GM18907 (cell line): ENCODE measurements around the gene CPT1A.

ENCODE experiments used
- ATAC-seq: cut with Tn5 transposase; IDR thresholded peaks from one replicate; pipeline ENCODE4 v1.9.1; 2021; ENCODE audit warnings: mild to moderate bottlenecking, moderate library complexity; ENCODE audit not compliant: unreplicated experiment

Gene CPT1A

DNA sequence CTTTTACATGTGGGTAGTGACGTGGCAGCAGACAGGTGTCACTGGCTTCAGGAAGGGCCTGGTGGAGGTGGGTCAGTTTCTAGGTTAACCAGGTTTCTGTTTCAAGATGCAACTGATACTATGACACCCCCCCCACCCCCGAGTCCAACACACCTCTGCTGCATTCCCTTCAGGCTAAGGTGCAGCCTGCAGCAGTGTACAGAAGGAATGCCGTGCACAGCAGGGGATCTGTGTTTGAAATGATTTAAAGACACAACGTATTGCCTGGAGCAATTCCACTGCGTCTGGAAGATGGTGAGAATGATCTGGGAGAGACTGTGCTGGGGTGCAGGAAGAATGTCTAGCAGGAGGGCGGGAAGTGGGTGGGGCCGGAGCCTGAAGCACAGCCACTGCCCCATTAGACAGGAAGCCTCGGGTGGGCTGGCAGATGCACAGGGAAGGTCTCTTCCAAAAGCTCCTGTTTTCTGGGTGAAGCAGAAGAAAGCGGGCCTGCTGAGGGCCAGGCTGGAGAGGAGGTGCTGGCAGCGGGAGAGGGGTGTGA, 78.5 kb downstream of the CPT1A start:
- ATAC-seq = no peak

DNA sequence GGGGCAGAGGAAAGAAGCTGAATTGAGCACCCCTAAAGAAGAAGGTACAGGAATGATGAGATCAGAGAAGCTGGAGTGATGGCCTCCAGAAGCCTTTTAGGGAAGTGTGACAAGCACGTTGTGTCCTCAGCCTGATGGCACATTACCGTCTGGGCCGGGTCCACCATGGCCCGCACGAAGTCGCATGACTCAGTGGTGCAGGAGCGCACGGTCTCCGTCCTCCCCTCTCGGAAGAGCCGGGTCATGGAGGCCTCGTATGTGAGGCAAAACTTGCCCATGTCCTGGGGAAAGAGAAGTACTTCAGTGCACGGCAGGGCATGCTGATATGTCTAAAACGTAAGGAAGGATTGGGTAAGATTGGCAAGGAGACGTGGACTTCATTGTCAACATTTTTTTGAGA, 79.2 kb downstream of the CPT1A start:
- ATAC-seq = no peak

DNA sequence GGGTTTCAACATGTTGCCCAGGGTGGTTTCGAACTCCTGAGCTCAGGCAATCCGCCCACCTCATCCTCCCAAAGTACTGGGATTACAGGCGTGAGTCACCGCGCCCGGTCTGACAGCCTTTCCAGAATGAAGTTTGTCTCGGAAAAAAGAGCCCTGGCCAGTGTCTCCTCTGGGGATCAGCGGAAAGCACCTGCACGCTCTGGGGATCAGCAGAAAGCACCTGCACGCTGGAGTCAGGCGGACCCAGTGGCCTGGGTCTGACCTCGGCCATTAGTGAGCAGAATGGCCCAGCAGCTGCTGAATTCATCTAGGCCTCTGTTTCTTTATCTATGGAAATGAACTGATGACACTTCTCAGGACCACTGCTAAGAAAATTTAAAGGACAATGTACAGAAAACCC, 79.9 kb downstream of the CPT1A start:
- ATAC-seq = no peak

DNA sequence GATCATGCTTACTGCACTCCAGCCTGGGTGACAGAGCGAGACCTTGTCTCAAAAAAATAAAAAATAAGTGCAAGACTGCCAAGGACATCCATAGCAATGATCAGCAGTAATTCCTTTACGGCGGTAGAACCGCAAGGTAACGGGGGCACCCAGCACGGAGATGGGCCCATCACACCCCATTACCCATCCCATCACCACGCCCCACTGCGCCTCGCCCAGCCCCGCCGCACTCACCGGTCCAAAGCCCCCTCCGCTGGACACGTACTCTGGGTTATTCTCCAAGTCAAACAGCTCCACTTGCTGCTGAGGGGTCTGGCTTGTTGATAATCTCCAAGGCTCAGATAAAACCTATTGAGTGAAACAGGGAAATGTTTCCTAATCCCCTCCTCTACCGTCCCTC, 81.7 kb downstream of the CPT1A start:
- no peak for ATAC-seq

DNA sequence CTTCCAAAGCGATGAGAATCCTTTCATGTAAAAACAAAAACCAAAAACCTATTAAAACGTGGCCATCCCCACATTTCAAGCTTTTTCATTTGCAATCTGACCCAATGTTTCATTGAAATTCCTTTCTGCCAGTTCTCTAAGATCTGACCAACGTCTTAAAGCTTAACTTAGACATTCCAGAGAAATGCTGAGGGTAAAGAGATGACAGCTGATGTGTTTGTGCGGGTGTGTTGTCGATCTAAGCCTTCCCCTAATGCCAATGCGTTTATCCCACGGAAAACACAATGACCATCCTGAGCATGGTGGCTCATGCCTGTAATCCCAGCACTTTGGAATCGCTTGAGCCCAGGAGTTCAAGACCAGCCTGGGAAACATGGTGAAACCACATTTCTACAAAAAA, 84.0 kb downstream of the CPT1A start:
- ATAC-seq = no peak

DNA sequence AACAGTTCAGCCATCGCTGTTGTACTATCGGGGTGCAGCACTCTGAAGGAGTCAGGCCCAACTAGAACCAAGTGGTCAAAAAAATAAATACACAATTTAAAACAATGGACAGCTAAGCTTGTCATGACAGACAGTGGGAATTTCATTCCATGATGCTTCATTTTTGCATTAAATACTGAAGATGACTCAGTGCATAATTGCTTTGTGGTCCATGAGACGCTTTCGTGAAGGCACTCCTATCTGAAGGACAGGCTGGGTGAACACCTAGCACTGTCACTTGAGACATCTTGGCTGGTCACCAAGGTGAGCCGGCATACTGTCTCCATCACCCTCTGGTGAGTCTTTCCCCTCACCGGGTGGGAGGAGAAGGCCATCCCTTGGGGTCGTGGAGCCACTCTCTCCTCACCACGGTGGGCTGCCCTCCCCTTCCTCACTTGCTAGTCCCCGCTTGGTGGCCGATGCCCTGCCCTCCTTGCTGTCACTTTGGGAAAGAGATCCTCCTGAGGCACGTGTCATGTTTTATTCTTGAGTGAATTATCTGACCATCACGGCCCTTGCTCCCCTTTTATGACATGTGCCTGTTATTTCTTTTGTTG, 85.4 kb downstream of the CPT1A start:
- ATAC-seq = no peak

DNA sequence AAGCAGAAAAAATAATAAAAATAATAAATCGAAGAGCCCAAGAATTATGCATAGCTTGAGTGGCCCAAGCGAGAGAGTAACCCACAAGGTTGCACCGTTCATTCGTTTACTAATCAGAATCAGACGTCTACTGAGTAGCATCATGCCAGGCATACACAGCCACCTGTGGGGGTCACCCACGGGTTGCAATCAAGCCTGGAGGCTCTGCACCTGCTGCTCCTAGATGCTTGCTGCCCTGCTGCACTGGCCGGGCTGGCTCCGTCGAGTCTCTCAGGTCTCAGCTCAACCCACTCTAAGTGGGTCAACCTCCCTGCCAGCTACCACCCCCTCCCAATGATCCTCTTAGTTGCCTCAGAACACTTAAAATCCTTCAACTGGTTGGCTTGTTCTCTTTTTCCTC, 88.4 kb downstream of the CPT1A start:
- no peak for ATAC-seq

DNA sequence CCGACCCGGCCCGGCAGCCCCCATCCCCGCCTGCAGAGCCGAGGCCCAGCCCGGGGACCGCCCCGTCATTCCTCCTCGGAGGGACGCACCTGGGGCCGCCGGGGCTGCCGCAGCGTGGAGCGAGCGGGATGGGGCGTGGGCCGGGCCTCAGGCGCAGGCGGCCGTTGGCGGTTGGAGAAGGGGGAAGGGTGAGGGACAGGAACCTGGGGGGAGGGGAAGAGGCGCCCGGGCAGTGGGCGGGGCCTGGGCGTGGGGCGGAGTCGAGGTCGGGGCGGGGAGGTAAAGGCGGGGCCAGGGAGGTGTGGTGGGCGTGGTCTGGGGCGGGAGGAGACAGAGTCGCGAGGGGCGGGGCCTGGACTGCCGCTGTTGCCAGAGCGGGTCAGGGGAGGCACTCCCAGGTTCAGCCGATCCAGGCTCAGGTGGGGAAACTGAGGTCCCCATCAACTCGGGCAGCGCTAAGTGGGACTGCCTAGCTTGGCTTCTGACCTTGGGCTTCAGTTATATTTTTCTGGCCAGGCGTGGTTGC, 90.3 kb downstream of the CPT1A start, which contains the start of gene TESMIN:
TESMIN (minus strand) TSS at position 190 of the 526 bp plus-strand sequence. CDS start 860 bp downstream, outside the sequence.
- ATAC-seq = no peak

DNA sequence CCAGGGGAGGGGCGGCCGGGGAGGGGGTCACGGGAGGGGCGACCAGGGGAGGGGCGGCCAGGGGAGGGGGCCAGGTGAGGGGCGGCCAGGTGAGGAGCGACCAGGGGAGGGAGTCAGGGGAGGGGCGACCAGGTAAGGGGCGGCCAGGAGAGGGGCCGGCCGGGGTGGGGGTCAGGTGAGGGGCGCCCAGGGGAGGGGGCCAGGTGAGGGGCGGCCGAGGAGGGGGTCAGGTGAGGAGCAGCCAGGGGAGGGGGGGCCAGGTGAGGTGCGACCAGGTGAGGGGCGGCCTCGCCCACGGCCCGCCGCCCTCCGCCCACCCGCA, 90.8 kb downstream of the CPT1A start:
- no peak for ATAC-seq

DNA sequence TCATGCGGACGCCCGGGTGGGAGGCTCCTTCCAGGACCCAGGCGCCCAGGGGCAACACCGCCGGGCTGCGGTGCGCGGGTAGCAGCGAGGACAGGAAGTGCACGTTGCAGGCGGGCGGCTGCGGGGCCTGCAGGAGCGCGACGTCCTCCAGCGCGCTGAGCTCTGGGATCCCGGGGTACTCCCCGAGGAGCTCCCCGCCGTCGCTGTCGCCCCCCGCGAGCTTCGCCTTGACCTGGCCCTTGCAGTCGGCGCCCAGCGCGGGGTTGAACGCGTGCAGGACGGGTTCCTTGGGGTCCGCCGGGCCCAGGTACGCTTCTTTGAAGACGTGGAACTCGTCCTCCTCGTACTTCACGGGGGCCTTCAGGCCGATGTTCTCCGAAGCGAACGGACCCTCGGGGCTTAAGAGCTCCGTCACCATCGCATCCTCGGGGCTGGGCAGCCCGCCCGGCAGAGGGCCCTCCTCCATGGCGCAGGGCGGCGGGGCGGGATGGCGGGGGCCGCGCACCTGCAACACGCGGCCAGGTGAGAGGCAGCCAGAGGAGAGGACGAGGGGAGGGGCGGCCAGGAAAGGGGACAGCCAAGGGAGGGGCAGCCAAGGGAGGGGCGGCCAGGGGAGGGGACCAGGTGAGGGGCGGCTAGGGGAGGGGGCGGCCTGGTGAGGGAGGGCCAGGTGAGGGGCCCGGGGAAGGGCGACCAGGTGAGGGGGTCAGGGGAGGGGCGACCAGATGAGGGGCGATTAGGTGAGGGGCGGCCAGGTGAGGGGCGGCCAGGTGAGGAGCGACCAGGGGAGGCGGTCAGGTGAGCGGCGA, 91.3 kb downstream of the CPT1A start:
- ATAC-seq = no peak

DNA sequence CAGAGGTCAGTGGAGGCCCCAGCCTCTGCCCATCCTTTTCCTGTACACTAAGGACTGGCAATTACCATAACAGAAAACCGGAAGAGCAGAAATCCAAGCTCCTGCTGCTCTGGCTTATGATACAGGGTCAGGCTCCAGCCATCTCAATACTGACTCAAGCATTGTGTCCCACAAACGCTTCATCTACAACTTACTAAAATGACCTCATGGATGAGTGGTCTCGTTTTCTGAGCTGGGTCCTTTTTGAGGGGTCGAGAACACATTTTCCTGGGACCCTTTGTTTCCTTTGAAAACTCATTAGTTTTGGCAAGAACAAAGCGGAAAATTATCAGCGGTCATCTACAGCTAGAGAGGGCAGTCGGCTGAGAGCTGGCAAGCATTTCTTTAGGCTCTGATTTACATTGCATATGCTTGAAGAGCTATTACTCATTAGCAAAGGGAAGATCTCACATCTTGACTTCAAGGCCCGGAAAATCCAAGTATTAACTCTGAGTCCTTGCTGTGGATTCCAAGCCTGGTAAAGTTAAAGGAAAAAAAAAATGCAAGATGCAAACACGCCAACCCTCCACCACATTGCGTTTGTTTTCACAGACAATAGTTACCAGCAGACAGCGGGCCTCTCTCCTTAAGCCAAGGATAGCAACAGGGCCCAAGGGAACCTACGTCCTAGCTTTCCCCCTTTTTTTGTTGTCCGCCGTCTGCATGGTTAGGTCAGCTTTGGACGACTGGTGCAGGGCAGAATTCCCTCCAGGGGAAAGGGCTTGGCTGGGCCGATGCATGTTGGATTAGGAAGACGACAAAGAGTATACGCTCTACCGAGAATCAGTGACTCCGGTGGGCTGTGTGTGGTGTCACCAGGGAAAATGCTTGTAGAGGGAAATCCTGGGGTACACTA, 92.2 kb downstream of the CPT1A start:
- ATAC-seq = no peak

DNA sequence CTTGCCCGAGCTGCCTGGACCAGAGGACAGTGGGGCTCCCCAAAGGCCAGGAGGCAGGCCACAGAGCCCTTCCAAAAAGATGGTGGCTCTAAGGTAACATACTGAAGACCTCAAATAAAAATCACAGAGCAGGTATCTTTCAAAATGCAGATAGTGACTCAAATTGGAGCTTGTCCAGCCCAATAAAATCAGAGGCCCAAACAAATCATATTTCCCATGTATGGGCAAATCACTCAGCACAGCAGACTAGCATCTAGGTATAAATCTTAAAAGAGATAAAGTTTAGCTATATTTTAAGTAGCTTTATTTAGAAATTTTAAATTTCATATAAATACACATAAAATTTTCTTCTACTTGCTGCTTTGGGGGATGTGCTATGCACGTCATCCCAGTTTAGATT, 93.7 kb downstream of the CPT1A start:
- ATAC-seq = no peak

DNA sequence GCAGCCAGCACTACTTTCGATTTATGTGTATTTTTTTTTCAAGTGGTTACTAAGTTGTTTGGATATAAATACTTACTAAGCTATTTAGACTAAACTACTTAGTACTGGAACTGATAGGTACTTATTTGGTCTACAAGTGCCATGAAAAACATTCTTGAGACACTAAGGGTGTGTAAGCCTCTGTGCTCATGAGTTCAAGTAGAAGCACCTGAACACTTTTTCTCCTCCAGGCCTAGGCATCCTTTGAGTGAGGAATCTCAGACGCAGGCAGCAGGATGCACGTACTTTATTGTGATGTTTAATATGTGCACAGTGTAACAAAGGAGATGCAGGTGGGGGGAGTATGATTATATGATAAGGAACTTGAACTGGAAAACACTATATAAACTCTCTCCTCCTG, 98.2 kb downstream of the CPT1A start:
- no peak for ATAC-seq

DNA sequence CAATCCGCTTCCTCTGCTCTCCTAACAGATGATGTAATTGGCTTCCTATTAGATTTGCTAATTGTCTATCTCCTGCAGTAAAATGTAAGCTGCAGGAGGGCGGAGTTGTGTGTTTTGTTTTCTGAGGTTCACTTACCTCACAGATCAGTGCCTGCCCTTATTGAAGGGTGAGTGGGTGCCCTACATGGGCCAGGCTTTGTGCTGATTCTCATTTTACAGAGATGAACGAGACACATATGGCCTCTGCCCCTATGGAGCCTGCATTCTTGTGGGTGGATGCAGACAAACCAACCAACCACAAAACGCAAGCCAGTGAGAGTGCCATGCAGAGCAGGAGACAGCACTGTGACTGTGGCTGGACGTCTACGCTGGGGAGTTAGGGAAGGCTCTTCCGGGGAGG, 100.3 kb downstream of the CPT1A start:
- ATAC-seq = no peak

DNA sequence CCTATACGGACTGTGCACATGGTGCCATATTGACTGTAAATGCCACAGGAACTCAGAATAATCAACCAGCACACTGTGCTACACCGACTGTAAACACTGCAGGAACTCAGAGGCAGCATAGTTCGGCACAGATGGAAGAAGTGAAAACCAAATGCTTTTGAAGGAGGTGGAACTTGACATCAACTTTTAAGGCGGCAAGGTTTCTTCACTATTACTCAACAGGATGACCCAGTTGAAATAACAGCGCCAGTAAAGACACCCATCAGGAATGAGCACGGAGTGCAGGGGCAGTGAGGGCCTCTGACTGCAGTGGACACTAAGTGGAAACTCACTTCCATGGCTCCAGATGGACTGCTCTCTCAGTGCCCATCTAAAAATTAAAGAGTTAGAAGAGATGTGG, 106.1 kb downstream of the CPT1A start:
- ATAC-seq = no peak

DNA sequence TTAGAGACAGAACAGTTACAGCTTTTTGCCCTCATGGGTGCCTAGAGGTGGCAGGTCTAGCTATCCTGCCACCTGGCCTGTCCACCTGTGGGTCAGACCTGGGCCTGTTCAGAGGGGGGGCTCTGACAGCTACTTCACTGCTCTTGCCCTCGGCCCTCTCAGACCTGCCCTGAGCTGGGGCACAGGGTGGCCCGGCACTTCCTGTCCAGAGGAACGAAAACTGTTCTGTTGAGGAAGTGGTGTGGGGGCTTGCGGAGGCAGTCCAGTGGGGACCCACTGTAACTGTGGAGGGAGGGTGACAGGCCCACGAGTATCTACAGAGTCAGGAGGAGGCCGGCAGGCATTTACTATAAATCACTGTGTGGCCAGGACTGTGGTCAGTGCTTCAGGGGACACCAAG, 106.6 kb downstream of the CPT1A start:
- ATAC-seq = no peak

DNA sequence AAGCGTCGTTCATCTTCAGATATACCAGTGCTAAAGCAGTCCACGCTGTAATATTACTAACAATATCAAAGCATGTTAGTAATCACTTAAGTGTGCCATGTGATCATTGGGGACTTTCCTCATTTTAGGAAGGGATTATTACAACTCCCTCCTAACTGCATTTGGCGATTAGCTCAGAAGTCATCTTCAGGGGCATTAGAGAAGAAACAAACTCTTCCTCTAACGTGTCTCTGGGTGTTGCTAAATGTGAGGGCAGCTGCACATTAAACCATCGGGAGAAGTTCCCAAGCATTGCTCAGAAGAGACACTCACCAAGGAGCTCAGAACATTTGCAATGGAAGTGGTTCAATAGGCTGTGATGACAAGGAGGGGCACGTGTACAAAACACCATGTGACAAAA, 107.6 kb downstream of the CPT1A start:
- ATAC-seq = no peak

DNA sequence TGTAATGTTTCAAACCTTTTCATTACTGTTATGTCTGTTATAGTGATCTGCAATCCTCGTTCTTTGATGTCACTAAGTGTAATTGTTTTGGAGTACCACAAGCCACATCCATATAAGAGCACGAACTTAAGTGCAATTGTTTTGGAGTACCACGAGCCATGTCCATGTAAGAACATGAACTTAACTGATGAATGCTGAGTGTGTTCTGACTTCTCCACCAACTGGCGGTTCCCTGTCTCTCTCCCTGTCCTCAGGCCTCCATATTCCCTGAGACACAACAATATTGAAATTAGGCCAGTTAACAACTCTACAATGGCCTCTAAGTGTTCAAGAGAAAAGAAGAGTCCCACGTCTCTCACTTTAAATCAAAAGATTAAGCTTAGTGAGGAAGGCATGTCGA, 113.9 kb downstream of the CPT1A start:
- ATAC-seq = no peak

DNA sequence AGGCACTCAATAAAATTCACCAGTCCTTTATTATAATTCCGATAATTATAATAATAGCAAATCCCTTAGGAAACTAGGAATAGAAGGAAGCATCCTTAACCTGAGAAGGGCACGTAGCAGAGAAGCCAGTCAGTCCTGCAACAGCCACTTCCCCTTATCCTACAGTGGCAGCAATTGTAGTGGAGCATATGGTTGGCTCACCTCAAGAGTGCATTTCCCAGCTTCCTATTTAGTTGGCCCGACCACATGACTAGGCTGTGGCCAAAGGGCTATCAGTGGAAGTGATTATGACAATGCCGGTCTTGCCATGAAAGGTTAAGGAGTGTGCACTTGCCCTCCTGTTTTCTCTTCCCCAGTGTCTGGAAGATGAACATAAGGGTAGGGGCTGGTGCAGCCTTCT, 117.4 kb downstream of the CPT1A start:
- no peak for ATAC-seq

DNA sequence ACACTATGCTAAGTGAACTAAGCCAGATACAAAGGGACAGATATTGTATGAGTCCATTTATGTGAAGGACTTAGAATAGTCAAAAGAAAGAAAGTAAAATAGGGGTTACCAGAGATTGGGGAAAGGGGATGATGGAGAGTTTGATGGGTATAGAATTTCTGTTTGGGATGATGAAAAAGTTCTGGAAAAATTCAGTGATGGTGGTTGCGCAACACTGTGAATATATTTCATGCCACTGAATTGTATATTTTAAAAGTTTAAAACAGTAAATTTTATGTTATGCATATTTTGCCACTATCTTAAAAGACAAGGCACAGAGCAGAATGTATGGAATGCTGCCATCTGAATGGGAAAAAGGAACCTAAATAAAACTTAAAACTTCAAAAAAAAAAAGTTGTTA, 119.6 kb downstream of the CPT1A start:
- ATAC-seq = no peak

DNA sequence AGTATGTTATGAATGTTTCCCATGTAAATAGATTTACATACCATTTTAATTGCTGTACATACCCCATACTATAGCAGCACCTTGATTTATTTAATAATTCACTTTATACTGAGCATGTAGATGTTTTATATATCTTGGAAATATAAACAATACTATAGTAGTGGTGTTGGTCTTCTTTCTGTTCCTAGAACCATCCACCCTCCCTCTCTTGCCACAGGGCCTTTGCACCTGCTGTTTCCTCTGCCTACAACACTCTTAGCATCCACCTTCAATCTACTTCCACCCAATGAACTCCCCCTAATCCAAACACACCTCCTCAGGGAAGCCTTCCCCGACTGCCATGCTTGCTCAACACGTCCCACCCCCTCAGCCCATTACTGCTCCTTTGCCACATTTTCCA, 120.6 kb downstream of the CPT1A start:
- ATAC-seq = no peak
